HG03280 (cell line): ENCODE measurements around the gene ATP5PD.
A peak's percentile ranks its signal among the peaks of the same experiment; 100 is the strongest.

ENCODE experiments used
- ATAC-seq: cut with Tn5 transposase; IDR thresholded peaks from one replicate; pipeline ENCODE4 v1.9.1; 2021; ENCODE audit warnings: mild to moderate bottlenecking, moderate library complexity; ENCODE audit not compliant: unreplicated experiment

ATP5PD gene

DNA sequence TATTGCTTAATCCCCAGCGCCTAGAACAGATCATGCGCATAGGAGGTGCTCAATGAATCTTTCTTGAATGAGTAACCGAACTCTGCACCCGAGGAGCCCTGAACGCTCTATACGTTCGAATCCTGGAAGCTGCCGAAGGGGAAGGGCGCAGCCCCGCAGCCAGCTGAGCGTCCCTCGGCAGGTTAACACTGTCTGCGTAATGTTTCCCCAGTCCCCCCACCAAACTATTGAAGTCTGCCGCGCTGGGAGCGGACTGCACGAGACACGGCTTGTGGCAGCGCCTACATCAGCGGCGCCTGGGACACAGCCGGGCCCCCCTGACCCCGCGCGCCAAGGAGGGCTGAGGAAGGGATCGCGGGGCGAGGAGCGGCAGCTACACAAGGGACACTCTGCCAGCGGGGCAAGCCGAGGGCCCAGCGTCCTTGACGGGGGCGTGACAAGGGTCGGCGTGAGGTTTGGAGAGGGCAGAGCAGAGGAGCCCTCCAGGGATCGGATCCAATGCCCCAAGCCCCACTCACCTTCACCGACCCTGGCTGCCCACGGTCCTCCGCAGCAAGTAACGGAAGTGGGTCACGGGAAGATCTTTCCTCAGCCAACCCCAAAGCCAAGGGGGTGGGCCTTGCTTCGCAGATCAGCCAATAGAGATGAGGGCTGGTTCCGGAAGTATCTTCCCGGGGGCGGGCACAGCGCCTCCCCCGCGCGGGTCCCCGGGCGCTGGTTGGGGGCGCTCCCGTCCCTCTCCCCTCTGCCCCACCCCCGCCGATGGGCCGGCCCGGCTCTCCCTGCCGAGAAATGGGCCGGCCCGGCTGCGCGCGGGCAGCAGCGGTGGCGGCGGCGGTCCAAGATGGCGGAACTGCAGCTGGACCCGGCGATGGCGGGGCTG lies at the start of gene ATP5PD, which contains the start of gene KCTD2:
Gene ATP5PD (minus strand): TSS at position 563 of the 883 bp plus-strand sequence. CDS start 4,319 bp downstream, outside the sequence.
Gene KCTD2 (plus strand): TSS at position 819 of the 883 bp plus-strand sequence. CDS start 26 bp downstream, at position 845.
- peak; percentile 94 for ATAC-seq

DNA sequence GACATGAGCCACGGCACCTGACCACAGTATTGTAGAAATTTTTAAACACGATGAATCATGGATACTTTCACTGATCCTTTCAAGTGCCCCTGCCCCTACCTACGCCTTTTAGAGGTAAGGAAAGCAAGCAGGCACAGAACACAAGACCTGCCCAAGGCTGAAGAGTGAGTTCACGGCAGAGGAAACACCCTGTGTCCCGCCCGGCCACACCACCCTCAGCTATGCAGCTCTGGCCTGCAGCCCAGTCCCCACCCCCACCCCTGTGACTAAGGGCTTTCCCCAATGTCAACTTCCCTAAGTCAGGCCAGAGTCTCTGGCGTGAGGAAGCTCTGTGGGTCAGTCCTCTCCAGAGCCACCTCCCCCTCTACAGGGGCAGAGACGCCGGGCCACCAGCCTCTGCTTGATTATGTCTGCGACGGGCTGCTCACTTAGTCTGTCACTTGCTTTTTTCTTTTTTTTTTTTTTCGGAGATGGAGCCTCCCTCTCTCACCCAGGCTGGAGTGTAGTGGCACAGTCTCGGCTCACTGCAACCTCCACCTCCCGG lies 49.4 kb upstream of the ATP5PD start:
- no peak for ATAC-seq

DNA sequence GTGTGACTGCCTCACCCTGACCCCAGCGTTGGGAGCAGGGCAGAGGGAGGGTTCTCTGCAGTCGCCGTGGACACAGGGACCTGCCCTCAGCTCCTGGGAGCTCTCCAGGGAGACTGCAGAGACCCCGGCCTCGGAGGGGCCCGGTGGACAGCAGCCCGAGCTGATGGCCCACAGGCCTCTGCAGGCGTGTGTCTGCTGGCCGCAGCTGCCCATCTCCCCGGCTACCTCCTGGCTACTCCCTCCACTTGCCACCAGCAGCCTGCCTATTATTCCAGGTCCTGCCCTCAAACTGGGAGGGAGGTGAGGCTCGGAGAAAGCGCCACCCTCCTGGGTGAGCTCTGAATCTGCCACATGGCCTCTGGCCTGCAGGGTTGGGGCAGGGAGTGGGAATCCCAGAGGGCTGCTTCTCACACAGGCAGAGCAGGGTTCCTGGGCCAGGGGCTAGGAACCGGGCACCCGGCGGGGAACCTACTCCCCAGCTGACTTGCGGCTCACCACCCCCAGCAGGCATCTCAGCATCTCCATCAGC lies 48.2 kb upstream of the ATP5PD start:
- no peak for ATAC-seq

DNA sequence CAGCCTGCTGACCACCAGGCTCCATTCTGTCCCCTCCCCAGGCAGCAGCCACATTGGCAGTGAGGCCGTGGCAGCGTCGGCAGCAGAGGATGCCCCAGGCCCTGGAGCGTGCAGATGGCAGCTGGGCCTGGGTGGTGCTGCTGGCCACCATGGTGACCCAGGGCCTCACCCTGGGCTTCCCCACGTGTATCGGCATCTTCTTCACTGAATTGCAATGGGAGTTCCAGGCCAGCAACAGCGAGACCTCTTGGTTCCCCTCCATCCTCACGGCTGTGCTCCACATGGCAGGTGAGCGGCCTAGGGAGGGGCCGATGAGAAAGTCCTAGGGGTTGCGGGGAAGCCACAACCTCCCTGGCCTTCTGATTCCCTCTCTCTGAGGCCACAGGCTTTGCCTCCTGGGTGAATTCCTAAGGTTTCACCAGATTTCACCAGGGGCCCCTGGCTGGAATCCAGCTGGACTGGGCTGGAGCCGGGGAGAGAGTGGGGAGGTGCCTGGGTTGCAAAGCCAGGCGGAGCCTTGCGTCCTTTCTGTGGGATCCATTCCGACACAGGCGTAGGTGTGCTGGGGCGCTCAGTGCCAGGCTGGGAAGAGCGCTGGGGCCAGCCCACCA lies 46.9 kb upstream of the ATP5PD start:
- ATAC-seq, result no peak

DNA sequence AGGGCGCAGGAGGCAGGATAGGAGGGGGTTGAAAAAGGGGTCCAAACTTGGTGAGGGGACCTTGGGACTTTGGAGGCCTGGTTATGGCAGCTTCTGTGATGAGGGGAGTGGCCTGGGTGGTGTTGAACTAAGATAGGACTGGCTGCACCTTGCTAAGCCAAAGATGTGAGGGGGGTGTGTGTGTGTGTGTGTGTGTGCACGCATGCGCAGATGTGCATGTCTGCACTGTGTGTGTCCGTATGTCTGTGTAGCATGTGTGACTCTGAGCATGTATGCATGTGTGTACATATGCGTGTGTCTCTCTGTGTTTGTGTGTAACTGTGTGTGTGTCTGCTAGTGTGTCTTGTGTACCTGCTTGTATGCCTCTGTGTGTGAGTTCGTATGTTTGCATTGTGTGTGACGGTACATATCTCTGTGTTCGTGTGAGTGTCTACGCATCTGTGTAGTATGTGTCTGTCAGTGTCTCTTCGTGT lies 45.1 kb upstream of the ATP5PD start:
- no peak for ATAC-seq

DNA sequence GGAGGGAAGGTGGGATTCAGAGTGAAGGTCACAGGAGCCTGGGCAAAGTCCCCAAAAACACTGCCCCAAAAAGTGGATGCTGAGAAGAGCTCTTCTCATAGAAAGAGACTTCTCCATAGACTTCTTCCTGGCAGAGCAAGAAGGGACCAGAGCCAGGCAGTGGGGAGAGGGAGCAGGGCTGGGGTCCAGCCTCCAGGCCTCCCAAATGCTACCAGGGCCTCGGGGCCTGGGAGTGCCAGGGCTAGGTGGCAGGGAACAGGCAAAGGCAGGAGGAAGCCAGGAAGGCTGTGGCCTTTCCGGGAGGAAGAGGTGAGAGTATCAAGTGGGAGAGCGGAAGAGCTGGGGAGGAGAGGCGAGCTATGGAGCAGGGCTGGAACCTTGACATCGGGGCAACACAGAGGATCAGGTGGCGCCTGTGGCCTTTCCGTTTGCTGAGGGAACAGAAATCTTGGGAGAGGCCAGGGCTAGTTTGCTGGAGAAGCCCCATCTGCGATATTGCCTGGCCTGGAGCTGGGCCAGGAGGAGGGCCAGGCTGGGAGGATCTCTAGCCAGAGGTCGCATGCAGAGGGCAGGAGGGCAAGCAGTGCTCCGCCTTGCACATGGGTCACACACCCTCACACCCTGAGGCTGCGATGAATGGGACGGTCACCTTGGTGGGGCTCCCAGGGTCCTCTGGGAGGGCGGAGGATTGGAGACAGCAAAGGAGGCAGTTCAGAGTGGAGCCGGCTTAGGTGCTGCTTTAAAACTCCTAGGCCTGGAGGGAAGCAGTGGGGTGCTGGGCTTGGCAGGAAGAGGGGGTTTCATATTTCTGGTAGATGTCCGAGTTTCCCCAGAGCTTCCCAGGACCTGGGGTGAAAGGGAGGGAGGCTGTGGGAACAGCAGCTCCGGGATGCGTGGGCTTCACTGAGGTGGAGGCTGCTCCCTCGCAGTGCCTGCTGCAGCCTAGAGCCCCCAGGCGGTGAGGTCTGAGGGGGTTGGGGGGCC lies 44.4 kb upstream of the ATP5PD start:
- ATAC-seq, result no peak

GRCh38 chr17:75088465-75089417 lies 42.0 kb upstream of the ATP5PD start:
- ATAC-seq, result no peak

GRCh38 chr17:75087558-75088453 lies 41.0 kb upstream of the ATP5PD start, which contains the start of gene SLC16A5:
SLC16A5 (plus strand) TSS chr17:75087954; CDS start chr17:75093637, 5,683 bp downstream.
- ATAC-seq, result no peak

DNA sequence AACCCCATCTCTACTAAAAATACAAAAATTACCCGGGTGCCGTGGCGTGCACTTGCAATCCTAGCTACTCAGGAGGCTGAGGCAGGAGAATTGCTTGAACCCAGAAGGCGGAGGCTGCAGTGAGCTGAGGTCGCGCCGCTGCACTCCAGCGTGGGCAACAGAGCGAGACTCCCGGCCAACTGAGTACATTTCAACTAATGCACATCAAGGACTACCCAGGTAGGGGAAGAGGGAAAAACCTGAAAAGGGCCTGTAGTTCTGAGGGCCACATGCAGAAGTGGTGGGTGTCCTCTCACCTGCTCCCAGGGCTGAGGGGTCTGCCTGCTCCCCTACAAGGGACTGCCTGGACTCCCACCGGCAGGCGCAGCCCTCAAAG lies 40.4 kb upstream of the ATP5PD start:
- ATAC-seq, result no peak

DNA sequence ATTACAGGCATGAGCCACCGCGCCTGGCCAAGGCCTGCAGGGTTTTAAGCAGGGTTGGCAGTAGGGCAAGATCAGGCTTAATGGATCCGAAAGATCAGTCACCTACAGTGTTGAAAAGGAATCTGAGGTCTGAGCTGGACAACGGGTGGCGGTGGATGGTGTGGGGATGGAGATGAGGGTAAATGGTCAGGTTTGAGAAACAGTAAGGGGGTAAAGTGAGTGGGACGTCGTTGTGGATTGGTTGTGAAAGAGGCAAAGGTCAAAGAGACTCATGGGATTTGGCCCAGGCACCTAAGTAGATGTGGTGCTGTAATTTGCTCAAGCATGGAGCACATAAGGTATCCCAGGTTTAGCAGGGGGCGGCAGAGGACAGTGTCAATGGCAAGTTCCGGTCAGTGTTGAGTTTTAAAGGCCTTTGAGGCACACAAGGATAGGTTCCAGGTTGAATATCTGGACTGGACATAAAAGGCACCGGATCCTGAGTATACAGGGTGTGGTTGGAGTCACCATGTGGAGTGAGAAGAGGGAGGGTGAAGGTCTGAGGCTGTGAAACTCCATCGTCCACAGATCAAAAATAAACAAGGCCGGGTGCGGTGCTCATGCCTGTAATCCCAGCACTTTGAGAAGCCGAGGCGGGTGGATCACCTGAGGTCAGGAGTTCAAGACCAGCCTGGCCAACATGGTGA lies 39.9 kb upstream of the ATP5PD start:
- ATAC-seq, result no peak

DNA sequence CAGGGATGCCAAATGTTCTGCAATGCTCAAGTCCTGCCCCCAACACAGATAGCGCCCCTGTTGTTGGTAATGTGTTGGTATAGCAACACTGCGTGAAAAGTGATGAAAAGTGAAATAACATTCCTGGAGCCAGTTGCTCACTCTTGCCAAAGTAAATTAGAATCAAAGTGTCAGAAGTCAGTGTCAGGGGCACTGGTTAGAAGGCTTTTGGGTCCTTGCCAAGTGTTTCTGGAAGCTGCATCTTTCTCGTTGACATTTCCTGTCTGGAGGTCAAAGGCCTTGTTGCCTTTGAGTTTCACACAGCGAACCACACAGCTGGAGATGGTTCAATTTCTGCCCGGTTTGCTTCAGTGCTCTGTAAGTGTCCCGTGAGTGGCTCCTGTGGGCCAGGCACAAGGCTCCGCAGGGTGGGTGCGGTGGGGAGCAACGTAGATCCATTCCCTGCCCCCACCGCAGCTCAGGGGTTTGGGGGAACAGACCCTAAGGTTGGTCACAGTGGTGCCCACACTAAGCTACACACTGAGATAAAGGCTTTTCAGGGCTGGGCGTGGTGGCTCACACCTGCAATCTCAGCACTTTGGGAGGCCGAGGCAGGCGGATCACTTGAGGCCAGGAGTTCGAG lies 37.4 kb upstream of the ATP5PD start:
- ATAC-seq, result no peak

GRCh38 chr17:75082683-75083082 lies 35.9 kb upstream of the ATP5PD start:
- ATAC-seq, result no peak

DNA sequence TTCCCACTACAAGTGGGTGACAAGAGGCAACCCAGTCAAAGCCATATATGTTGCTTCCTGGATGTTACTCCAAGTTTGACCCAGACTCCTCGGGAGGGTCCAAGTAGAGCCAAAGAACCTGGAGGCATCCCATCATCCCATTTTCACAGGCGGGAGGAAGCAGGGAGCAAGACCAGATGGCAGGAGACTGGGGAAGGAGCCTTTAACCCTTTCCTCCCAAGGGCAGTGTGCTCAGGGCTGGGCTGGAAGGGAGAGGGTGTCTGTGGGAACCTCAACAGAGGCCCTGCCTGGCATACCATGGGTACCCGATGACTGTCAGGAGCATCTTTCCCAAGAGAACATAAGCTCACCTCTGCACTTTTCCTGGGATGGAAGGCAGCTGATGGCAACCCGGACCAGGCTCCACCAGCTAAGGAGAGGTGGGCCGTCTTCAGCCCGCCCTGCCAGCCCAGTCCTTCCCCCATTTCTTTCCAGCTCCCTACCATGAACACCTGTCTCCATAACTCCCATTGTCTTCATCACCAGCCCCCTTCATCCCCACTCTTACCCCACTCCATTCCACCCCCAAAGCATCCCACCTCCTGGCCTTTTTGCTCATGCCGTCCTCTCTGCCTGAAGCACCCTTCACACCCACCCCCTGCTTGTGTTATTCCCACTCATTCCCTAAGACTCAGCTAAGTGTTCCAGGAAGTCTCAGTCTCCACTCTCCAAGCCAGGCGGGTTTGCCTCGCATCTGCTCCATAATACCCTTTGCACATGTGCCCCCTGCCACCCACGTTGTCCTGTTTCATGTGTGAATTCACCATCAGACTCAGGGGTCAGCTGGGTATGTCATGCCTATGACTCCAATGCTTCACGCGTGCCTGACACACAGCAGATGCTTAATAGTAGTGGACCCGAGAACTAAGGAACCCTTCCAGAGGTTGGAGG lies 35.1 kb upstream of the ATP5PD start:
- ATAC-seq, result no peak

- ATAC-seq, result no peak
Observed at GRCh38 chr17:75079023-75079373, 32.2 kb upstream of the ATP5PD start.

GRCh38 chr17:75078284-75079022 lies 31.7 kb upstream of the ATP5PD start:
- ATAC-seq, result no peak
